H1 (cell line): ENCODE results near the gene SRPRB. TPM values are rescaled to one million over a fixed set of nuclear protein-coding genes. Genes with fewer than 3 reads are reported as not detected.

Experiments used
- CTCF ChIA-PET: fragments of 300-600 bp; sonication (Branson Sonifier 250); formaldehyde crosslinking; loops from one replicate; lab custom pipeline; 2021; ENCODE audit not compliant: partially characterized antibody; lab: Charles Lee
- POLR2A ChIA-PET: fragments of 300-600 bp; sonication (Branson Sonifier 250); formaldehyde crosslinking; loops from one replicate; lab custom pipeline; 2021; ENCODE audit warnings: inconsistent platforms; ENCODE audit not compliant: partially characterized antibody; lab: Charles Lee
- DNase-seq, 2 experiments: peaks; one replicate each; pipeline versions ENCODE4 v3.0.0 to v3.0.0-alpha.2; 2010 to 2022; ENCODE audit warnings: low spot score in 2 of 2, low read depth in 1 of 2, mixed read lengths in 1 of 2
- FAIRE-seq: peaks from 2 replicates; lab custom pipeline; 2011; peaks lifted over from hg19 to GRCh38; lab: Jason Lieb, UNC
- H2AFZ ChIP-seq: 2 replicates; pipeline ENCODE4 v1.8.1; 2012; ENCODE audit warnings: low read length, inconsistent platforms
- H2AK5ac ChIP-seq: 2 replicates; pipeline ENCODE4 v1.6.1; 2013; ENCODE audit warnings: low read depth, low read length
- H2BK120ac ChIP-seq: replicated peaks from 2 replicates; pipeline ENCODE3; 2013; ENCODE audit warnings: low read depth, low read length, inconsistent platforms
- H2BK12ac ChIP-seq: 2 replicates; pipeline ENCODE4 v1.6.1; 2013; ENCODE audit warnings: low read depth, low read length
- H2BK15ac ChIP-seq: 2 replicates; pipeline ENCODE4 v1.6.1; 2013; ENCODE audit warnings: low read length
- H2BK20ac ChIP-seq: 2 replicates; pipeline ENCODE4 v1.6.1; 2013; ENCODE audit warnings: low read length
- H2BK5ac ChIP-seq: 2 replicates; pipeline ENCODE4 v1.6.1; 2013; ENCODE audit warnings: low read depth, low read length
- H3K14ac ChIP-seq: 2 replicates; pipeline ENCODE4 v1.6.1; 2013; ENCODE audit warnings: inconsistent platforms; ENCODE audit not compliant: insufficient read length
- H3K18ac ChIP-seq: 2 replicates; pipeline ENCODE4 v1.6.1; 2013; ENCODE audit warnings: low read length; ENCODE audit errors: extremely low read depth
- H3K23ac ChIP-seq: 2 replicates; pipeline ENCODE4 v1.6.1; 2013; ENCODE audit warnings: inconsistent platforms; ENCODE audit not compliant: insufficient read length
- H3K23me2 ChIP-seq: 2 replicates; pipeline ENCODE4 v1.6.1; 2013; ENCODE audit warnings: low read depth, low read length
- H3K27ac ChIP-seq: 2 replicates; pipeline ENCODE4 v1.6.1; 2011; ENCODE audit warnings: low read depth, low read length, inconsistent platforms
- H3K27me3 ChIP-seq, 4 experiments: replicated peaks in 1 of 4; 1 replicate in 1 of 4; 2 replicates in 3 of 4; pipeline versions ENCODE4 v1.6.1 to v1.8.1; 2011 to 2013; ENCODE audit warnings: low read length in 3 of 4, mild to moderate bottlenecking in 3 of 4, inconsistent platforms in 2 of 4, mixed read lengths in 2 of 4, moderate library complexity in 1 of 4; ENCODE audit not compliant: control insufficient read depth in 3 of 4, insufficient read depth in 3 of 4; ENCODE audit errors: extremely low read depth in 1 of 4
- H3K36me3 ChIP-seq, 4 experiments: 2 replicates each; pipeline versions ENCODE4 v1.6.1 to v1.8.1; 2011 to 2013; ENCODE audit warnings: mild to moderate bottlenecking in 4 of 4, low read length in 3 of 4, moderate library complexity in 2 of 4, control low read depth in 1 of 4, inconsistent platforms in 1 of 4; ENCODE audit not compliant: insufficient read depth in 4 of 4, control insufficient read depth in 2 of 4
- H3K4ac ChIP-seq: replicated peaks from 2 replicates; pipeline ENCODE3; 2013; ENCODE audit warnings: low read length, low read depth, mixed read lengths, inconsistent platforms; ENCODE audit not compliant: insufficient read length
- H3K4me1 ChIP-seq, 4 experiments: replicated peaks in 1 of 4; 1 replicate in 1 of 4; 2 replicates in 3 of 4; pipeline versions ENCODE4 v1.6.1 to v1.8.1; 2011 to 2013; ENCODE audit warnings: low read length in 3 of 4, inconsistent platforms in 2 of 4, mixed read lengths in 1 of 4; ENCODE audit not compliant: insufficient read depth in 4 of 4, control insufficient read depth in 3 of 4
- H3K4me2 ChIP-seq, 2 experiments: 2 replicates each; pipeline versions ENCODE4 v1.6.1 to v1.8.1; 2011 to 2013; ENCODE audit warnings: low read depth in 2 of 2, low read length in 2 of 2, control low read depth in 1 of 2, inconsistent platforms in 1 of 2, mild to moderate bottlenecking in 1 of 2; ENCODE audit not compliant: insufficient read depth in 1 of 2
- H3K4me3 ChIP-seq, 4 experiments: fragments of 200-600, 300-600 bp in 1 of 4; sonication (generic), shearing (Covaris generic), sonication (Bioruptor Twin) in 1 of 4; 2 replicates each; pipeline versions ENCODE4 v1.5.1 to v1.8.1; 2011 to 2016; ENCODE audit warnings: low read length in 4 of 4, low read depth in 3 of 4, control low read depth in 2 of 4, inconsistent platforms in 2 of 4, mild to moderate bottlenecking in 2 of 4, mixed read lengths in 1 of 4, moderate library complexity in 1 of 4; ENCODE audit not compliant: insufficient read depth in 2 of 4; ENCODE audit errors: extremely low read depth in 1 of 4
- H3K56ac ChIP-seq: replicated peaks from 2 replicates; pipeline ENCODE3; 2013; ENCODE audit warnings: low read depth, mild to moderate bottlenecking, mixed read lengths, low read length, inconsistent platforms; ENCODE audit not compliant: insufficient read length
- H3K79me1 ChIP-seq: 2 replicates; pipeline ENCODE4 v1.6.1; 2013; ENCODE audit warnings: low read depth, low read length, control low read depth
- H3K79me2 ChIP-seq, 2 experiments: 2 replicates each; pipeline versions ENCODE4 v1.6.1 to v1.8.1; 2012 to 2013; ENCODE audit warnings: low read length in 2 of 2, mild to moderate bottlenecking in 2 of 2, inconsistent platforms in 1 of 2; ENCODE audit not compliant: insufficient read depth in 2 of 2, control insufficient read depth in 1 of 2
- H3K9ac ChIP-seq, 4 experiments: replicated peaks in 1 of 4; 1 replicate in 1 of 4; 2 replicates in 3 of 4; pipeline versions ENCODE4 v1.6.1 to v1.8.1; 2011 to 2013; ENCODE audit warnings: low read depth in 3 of 4, low read length in 3 of 4, control low read depth in 2 of 4, mild to moderate bottlenecking in 2 of 4, moderate library complexity in 2 of 4, inconsistent platforms in 1 of 4; ENCODE audit errors: extremely low read depth in 1 of 4
- H3K9me3 ChIP-seq, 2 experiments: 2 replicates each; pipeline versions ENCODE4 v1.6.1 to v1.8.1; 2012 to 2013; ENCODE audit warnings: mild to moderate bottlenecking in 2 of 2, moderate library complexity in 2 of 2, control low read depth in 1 of 2, inconsistent platforms in 1 of 2, low read depth in 1 of 2, low read length in 1 of 2, mixed read lengths in 1 of 2; ENCODE audit not compliant: insufficient read depth in 2 of 2
- H4K20me1 ChIP-seq, 2 experiments: replicated peaks in 1 of 2; 2 replicates each; pipeline versions ENCODE3 to v1.8.1; 2011 to 2013; ENCODE audit warnings: inconsistent platforms in 2 of 2, low read length in 2 of 2, mild to moderate bottlenecking in 1 of 2; ENCODE audit not compliant: insufficient read depth in 2 of 2, control insufficient read depth in 1 of 2
- H4K5ac ChIP-seq: 2 replicates; pipeline ENCODE4 v1.6.1; 2013; ENCODE audit warnings: low read length, low read depth, mixed read lengths, inconsistent platforms; ENCODE audit not compliant: insufficient read length
- H4K8ac ChIP-seq: 2 replicates; pipeline ENCODE4 v1.8.0; 2013; ENCODE audit warnings: mild to moderate bottlenecking, moderate library complexity, low read length, inconsistent platforms; ENCODE audit not compliant: insufficient read depth; ENCODE audit errors: extremely low read depth
- H4K91ac ChIP-seq: replicated peaks from 2 replicates; pipeline ENCODE3; 2013; ENCODE audit warnings: low read length, mixed read lengths, inconsistent platforms; ENCODE audit not compliant: insufficient read length
- ATF2 ChIP-seq: IDR thresholded peaks from 2 replicates; pipeline ENCODE4 v1.6.1; 2012; ENCODE audit warnings: low read length, inconsistent platforms
- CBX5 ChIP-seq: fragments of 300-800, 300-1000 bp; sonication (generic); IDR thresholded peaks from 2 replicates; pipeline ENCODE4 v1.7.1; 2016; ENCODE audit warnings: antibody characterized with exemption, low read length, low read depth
- CBX8 ChIP-seq: fragments of 300-800, 300-1000 bp; sonication (generic); IDR thresholded peaks from 2 replicates; pipeline ENCODE4 v1.7.1; 2016; ENCODE audit warnings: low read depth, low read length, borderline replicate concordance
- GABPA ChIP-seq: IDR thresholded peaks from 2 replicates; pipeline ENCODE4 v1.6.1; 2011; ENCODE audit warnings: mild to moderate bottlenecking, low read length, moderate library complexity, borderline replicate concordance; ENCODE audit not compliant: insufficient read depth
- HDAC6 ChIP-seq: IDR thresholded peaks from one replicate; pipeline ENCODE4 v1.7.1; 2012; ENCODE audit warnings: low read depth, mild to moderate bottlenecking, inconsistent platforms, low read length, moderate library complexity
- JUND ChIP-seq: IDR thresholded peaks from 2 replicates; pipeline ENCODE4 v1.6.1; 2011; ENCODE audit warnings: mild to moderate bottlenecking, improper control_type of control experiment, low read length
- MAX ChIP-seq: IDR thresholded peaks from 2 replicates; pipeline ENCODE4 v1.6.1; 2012; ENCODE audit warnings: inconsistent platforms
- NRF1 ChIP-seq: IDR thresholded peaks from 2 replicates; pipeline ENCODE4 v1.6.1; 2011; ENCODE audit warnings: mild to moderate bottlenecking, low read depth, low read length, improper control_type of control experiment
- POLR2A ChIP-seq, 2 experiments: IDR thresholded peaks; 1 replicate in 1 of 2; 2 replicates in 1 of 2; pipeline ENCODE4 v1.6.1; 2011; ENCODE audit warnings: low read depth in 2 of 2, low read length in 2 of 2, mild to moderate bottlenecking in 2 of 2; ENCODE audit errors: control extremely low read depth in 1 of 2
- RBBP5 ChIP-seq: IDR thresholded peaks from 2 replicates; pipeline ENCODE4 v1.7.1; 2012; ENCODE audit warnings: low read depth, mild to moderate bottlenecking, inconsistent platforms, low read length, moderate library complexity, borderline replicate concordance
- RNF2 ChIP-seq: fragments of 200-900, 300-1000 bp; sonication (generic); IDR thresholded peaks from 2 replicates; pipeline ENCODE4 v1.7.1; 2016; ENCODE audit warnings: borderline replicate concordance, low read depth, mild to moderate bottlenecking, antibody characterized with exemption, low read length; ENCODE audit not compliant: poor library complexity, severe bottlenecking; ENCODE audit errors: missing control alignments
- SIN3A ChIP-seq, 2 experiments: IDR thresholded peaks in 1 of 2; conservative IDR thresholded peaks in 1 of 2; 2 replicates each; pipeline ENCODE4 v1.6.1; 2011 to 2012; ENCODE audit warnings: low read length in 2 of 2, improper control_type of control experiment in 1 of 2, low read depth in 1 of 2, mild to moderate bottlenecking in 1 of 2
- SIRT6 ChIP-seq: IDR thresholded peaks from one replicate; pipeline ENCODE4 v1.7.1; 2012; ENCODE audit warnings: low read length, inconsistent platforms
- polyA plus RNA-seq, 7 experiments: library from polyadenylated mRNA; depleted of rRNA in 3 of 7; stranded (reverse) in 5 of 7; unstranded in 2 of 7; fragments of >200 nt in 5 of 7; fragments of 200-250 nt in 2 of 7; gene quantifications; 1 replicate in 5 of 7; 2 replicates in 1 of 7; 4 replicates in 1 of 7; pipeline versions ENCODE4 v1.2.1 to v1.2.3, GENCODE V29; 2011 to 2013; ENCODE audit warnings: missing spikeins in 2 of 7, mixed read lengths in 2 of 7
- total RNA-seq: library from RNA; stranded (reverse); fragmentation: NEBNext Ultra II Directional; extraction: Animal tissue kit (Norgen Biotek cat#: 25700); gene quantifications from 2 replicates; pipeline ENCODE4 v1.2.1, GENCODE V29; 2021

The SRPRB gene
- total and polyA plus RNA-seq, 2 of the 8 experiments (the other 6 are each of a cell fraction or from before 2014, with no cell fraction given), result 15.9 to 49.8 TPM

GRCh38 chr3:133870822-133871221, 65.2 kb downstream of the SRPRB start:
- Histone ChIP-seq H3K9me3 (no peaks in the 10 kb centered on the region), H3K14ac (no peak overlapping the region), H3K4ac (no peak overlapping the region), H3K79me2 (no peaks in the 10 kb centered on the region), H3K9ac (no peak overlapping the region), H3K18ac (no peak overlapping the region), H3K23ac (no peak overlapping the region), H3K36me3 (no peaks in the 10 kb centered on the region), H3K23me2 (no peaks in the 10 kb centered on the region), H3K27ac (no peak overlapping the region), H4K8ac (no peak overlapping the region), H2BK120ac (no peak overlapping the region), H4K91ac (no peak overlapping the region), H2BK5ac (no peak overlapping the region), H2BK12ac (no peak overlapping the region), H3K4me2 (no peak overlapping the region), H2BK20ac (no peak overlapping the region), H3K4me1 (peaks cover 0 to 3% (median 0%) of the 10 kb centered on the region in 4 experiments; a peak in 3 of 7 replicates), H2AFZ (no peak overlapping the region), H3K27me3 (no peaks in the 10 kb centered on the region), H3K79me1 (no peaks in the 10 kb centered on the region), H3K56ac (no peak overlapping the region), H3K4me3 (no peak overlapping the region), H4K5ac (no peak overlapping the region), H2BK15ac (no peak overlapping the region), H2AK5ac (no peak overlapping the region), H4K20me1 (no peaks in the 10 kb centered on the region)
- CTCF ChIA-PET, result interaction anchor here (1.0 to 2.4 kb wide), 3 partner anchors 16 to 27 kb away, joined by 3 to 7 read pairs (median 3); no protein-coding TSS in a partner anchor
- FAIRE-seq (no peak), DNase-seq (no peak)
- POLR2A ChIA-PET, result interaction anchor here (1.1 kb wide), 1 partner anchor 12 kb away, joined by 3 read pairs; no protein-coding TSS in a partner anchor
- TF ChIP-seq POLR2A (IDR thresholded peaks at IDR 0.05; ENCODE audit: control extremely low read depth in 1 of 2, low read depth in 2 of 2, low read length in 2 of 2), result no peak
- no peak for TF ChIP-seq RNF2
- TF ChIP-seq MAX, result no peak
- TF ChIP-seq CBX5, result no peak
- no peak for TF ChIP-seq ATF2
- no peak for TF ChIP-seq SIN3A (conservative IDR thresholded peaks at IDR 0.05 in 1 of 2, IDR thresholded peaks at IDR 0.05 in 1 of 2; ENCODE audit: low read depth in 1 of 2, low read length in 2 of 2)
- no peak for TF ChIP-seq CBX8
- no peak for TF ChIP-seq JUND
- TF ChIP-seq SIRT6, result no peak
- TF ChIP-seq HDAC6, result no peak
- TF ChIP-seq RBBP5, result no peak
- no peak for TF ChIP-seq NRF1
- no peak for TF ChIP-seq GABPA
